Skeletal muscle satellite cell (primary cell): ENCODE data around the gene ORAI1.
"Not testable (repeated sequence)": the region's sequence is repeated elsewhere in the genome, so short reads cannot be mapped to it uniquely, and the experiment has no call there.

Experiments
- H3K27me3 ChIP-seq: 2 replicates; pipeline ENCODE4 v1.7.0; 2013; ENCODE audit warnings: low read length; ENCODE audit not compliant: control insufficient read depth, insufficient read depth
- H3K36me3 ChIP-seq: 2 replicates; pipeline ENCODE4 v1.7.0; 2013; ENCODE audit warnings: mild to moderate bottlenecking, control low read depth, low read length; ENCODE audit not compliant: insufficient read depth
- H3K4me1 ChIP-seq: 2 replicates; pipeline ENCODE4 v1.7.0; 2013; ENCODE audit warnings: low read length; ENCODE audit not compliant: control insufficient read depth, insufficient read depth
- H3K4me2 ChIP-seq: 2 replicates; pipeline ENCODE4 v1.7.0; 2013; ENCODE audit warnings: mild to moderate bottlenecking, low read length
- H3K4me3 ChIP-seq: 2 replicates; pipeline ENCODE4 v1.7.0; 2013; ENCODE audit warnings: low read length
- H3K9ac ChIP-seq: 2 replicates; pipeline ENCODE4 v1.7.0; 2013; ENCODE audit warnings: mild to moderate bottlenecking, low read depth, low read length, moderate library complexity
- H3K9me3 ChIP-seq: replicated peaks from 2 replicates; pipeline ENCODE4 v1.7.0; 2013; ENCODE audit warnings: mild to moderate bottlenecking, control low read depth, low read length

Gene ORAI1

GRCh38 chr12:121652767-121653497, 26.6 kb downstream of the ORAI1 start:
- Histone ChIP-seq H3K9ac (no peak overlapping the region), H3K4me3 (no peak overlapping the region), H3K4me2 (no peak overlapping the region), H3K9me3 (no peaks in the 10 kb centered on the region), H3K27me3 (no peaks in the 10 kb centered on the region), H3K36me3 (no peaks in the 10 kb centered on the region), H3K4me1 (no peaks in the 10 kb centered on the region)

- Histone ChIP-seq H3K9me3 (no peaks in the 10 kb centered on the region), H3K36me3 (no peaks in the 10 kb centered on the region), H3K4me1 (no peaks in the 10 kb centered on the region), H3K4me3 (no peak overlapping the region), H3K4me2 (no peak overlapping the region), H3K9ac (no peak overlapping the region), H3K27me3 (no peaks in the 10 kb centered on the region)
These were observed 27.7 kb downstream of the ORAI1 start for GRCh38 chr12:121653999-121654398.

- H3K4me1 ChIP-seq = no peaks in the 10 kb centered on the region
- no peaks in the 10 kb centered on the region for H3K27me3 ChIP-seq
- H3K9me3 ChIP-seq = no peaks in the 10 kb centered on the region
- H3K4me3 ChIP-seq = no peak overlapping the region
- H3K9ac ChIP-seq = no peak overlapping the region
- no peaks in the 10 kb centered on the region for H3K36me3 ChIP-seq
- no peak overlapping the region for H3K4me2 ChIP-seq
These were observed 29.8 kb downstream of the ORAI1 start for GRCh38 chr12:121656122-121656521.

- Histone ChIP-seq H3K9ac (no peak overlapping the region), H3K4me2 (no peak overlapping the region), H3K4me3 (no peak overlapping the region), H3K27me3 (no peaks in the 10 kb centered on the region), H3K4me1 (no peaks in the 10 kb centered on the region), H3K36me3 (no peaks in the 10 kb centered on the region), H3K9me3 (no peaks in the 10 kb centered on the region)
These were observed 31.1 kb downstream of the ORAI1 start for GRCh38 chr12:121657305-121658008.

GRCh38 chr12:121661353-121662105, 35.2 kb downstream of the ORAI1 start:
- H3K9me3 ChIP-seq, H3K36me3 ChIP-seq, H3K27me3 ChIP-seq, H3K4me3 ChIP-seq, H3K4me1 ChIP-seq, H3K4me2 ChIP-seq, H3K9ac ChIP-seq: not testable (repeated sequence)

- Histone ChIP-seq H3K36me3 (no peaks in the 10 kb centered on the region), H3K9me3 (no peaks in the 10 kb centered on the region), H3K4me2 (no peak overlapping the region), H3K4me3 (no peak overlapping the region), H3K4me1 (no peaks in the 10 kb centered on the region), H3K27me3 (no peaks in the 10 kb centered on the region), H3K9ac (no peak overlapping the region)
These were observed 37.2 kb downstream of the ORAI1 start for GRCh38 chr12:121663610-121663929.

GRCh38 chr12:121666829-121667228, 40.5 kb downstream of the ORAI1 start:
- H3K9ac ChIP-seq, H3K27me3 ChIP-seq, H3K36me3 ChIP-seq, H3K4me2 ChIP-seq, H3K4me3 ChIP-seq, H3K4me1 ChIP-seq, H3K9me3 ChIP-seq: not testable (repeated sequence)

GRCh38 chr12:121668750-121669520, 42.6 kb downstream of the ORAI1 start:
- peaks cover 14% of the 10 kb centered on the region for H3K4me1 ChIP-seq
- H3K9ac ChIP-seq = no peak overlapping the region
- H3K9me3 ChIP-seq = no peaks in the 10 kb centered on the region
- no peak overlapping the region for H3K4me2 ChIP-seq
- H3K27me3 ChIP-seq = no peaks in the 10 kb centered on the region
- no peaks in the 10 kb centered on the region for H3K36me3 ChIP-seq
- H3K4me3 ChIP-seq = no peak overlapping the region

GRCh38 chr12:121669521-121669900, 43.2 kb downstream of the ORAI1 start, which contains the start of gene MORN3:
MORN3 (minus strand) TSS chr12:121669654; CDS start chr12:121669483, 171 bp downstream.
- H3K9me3 ChIP-seq = no peaks in the 10 kb centered on the region
- no peak within 1 kb of the TSS for H3K4me3 ChIP-seq
- no peak within 1 kb of the TSS for H3K4me2 ChIP-seq
- H3K36me3 ChIP-seq = no peaks in the 10 kb centered on the region
- no peak within 1 kb of the TSS for H3K9ac ChIP-seq
- no peaks in the 10 kb centered on the region for H3K27me3 ChIP-seq
- H3K4me1 ChIP-seq = peaks cover 14% of the 10 kb centered on the region

- peak overlapping the region; percentile 74 for H3K4me3 ChIP-seq
- H3K4me2 ChIP-seq = peak overlapping the region; percentile 93
- H3K9ac ChIP-seq = peak overlapping the region; percentile 58
- H3K9me3 ChIP-seq = no peaks in the 10 kb centered on the region
- H3K4me1 ChIP-seq = peaks cover 14% of the 10 kb centered on the region
- no peaks in the 10 kb centered on the region for H3K36me3 ChIP-seq
- no peaks in the 10 kb centered on the region for H3K27me3 ChIP-seq
These were observed 46.7 kb downstream of the ORAI1 start for GRCh38 chr12:121673013-121673511.

GRCh38 chr12:121676190-121676589, 49.9 kb downstream of the ORAI1 start:
- H3K4me3 ChIP-seq = no peak overlapping the region
- H3K36me3 ChIP-seq = no peaks in the 10 kb centered on the region
- H3K9me3 ChIP-seq = no peaks in the 10 kb centered on the region
- no peaks in the 10 kb centered on the region for H3K27me3 ChIP-seq
- no peak overlapping the region for H3K9ac ChIP-seq
- H3K4me1 ChIP-seq = peaks cover 14% of the 10 kb centered on the region
- H3K4me2 ChIP-seq = no peak overlapping the region
